GM21447 (cell line): ENCODE data around the gene FAM124B.

Source experiments
- ATAC-seq: cut with Tn5 transposase; IDR thresholded peaks from one replicate; pipeline ENCODE4 v1.9.1; 2021; ENCODE audit not compliant: unreplicated experiment

FAM124B gene

DNA sequence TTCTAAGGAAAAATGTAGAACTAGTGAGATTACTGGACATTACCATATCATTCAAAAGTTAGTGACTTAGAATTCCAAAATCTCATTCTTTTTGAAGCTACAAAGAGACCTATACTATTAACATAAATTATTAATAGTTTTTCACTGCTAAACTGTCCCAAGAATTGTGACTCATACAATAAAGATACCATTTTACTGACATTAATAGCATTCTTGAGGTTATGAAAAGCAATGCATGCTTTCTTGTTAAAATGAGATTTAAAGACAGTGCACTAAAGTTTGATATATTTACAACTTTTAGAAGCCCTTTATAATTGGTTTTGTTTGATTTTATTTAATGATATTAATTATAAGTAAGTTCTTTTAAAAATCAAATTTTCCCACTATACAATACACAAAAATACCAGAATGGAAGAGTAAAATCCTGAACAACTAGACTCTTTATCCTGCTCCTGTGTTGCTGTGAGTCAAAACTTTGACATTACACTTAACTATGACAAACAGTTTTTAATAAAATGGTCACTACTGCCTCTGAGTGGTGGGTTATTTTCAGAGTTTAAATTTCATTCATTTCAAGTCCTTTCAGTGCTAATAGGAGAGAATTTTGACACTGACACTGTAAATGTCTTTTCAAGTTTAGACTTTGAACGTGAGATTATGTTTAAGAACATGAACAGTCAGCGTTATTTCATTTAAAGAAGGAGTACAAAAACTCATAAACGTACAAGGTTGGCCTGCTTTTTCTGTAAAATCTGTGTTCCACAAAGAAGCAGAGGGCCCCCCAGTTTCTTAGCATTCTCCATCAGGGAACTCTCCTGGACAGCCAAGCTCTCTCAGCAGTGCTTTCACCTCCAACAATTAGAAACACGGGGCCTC lies 54.5 kb downstream of the FAM124B start:
- ATAC-seq, result no peak

DNA sequence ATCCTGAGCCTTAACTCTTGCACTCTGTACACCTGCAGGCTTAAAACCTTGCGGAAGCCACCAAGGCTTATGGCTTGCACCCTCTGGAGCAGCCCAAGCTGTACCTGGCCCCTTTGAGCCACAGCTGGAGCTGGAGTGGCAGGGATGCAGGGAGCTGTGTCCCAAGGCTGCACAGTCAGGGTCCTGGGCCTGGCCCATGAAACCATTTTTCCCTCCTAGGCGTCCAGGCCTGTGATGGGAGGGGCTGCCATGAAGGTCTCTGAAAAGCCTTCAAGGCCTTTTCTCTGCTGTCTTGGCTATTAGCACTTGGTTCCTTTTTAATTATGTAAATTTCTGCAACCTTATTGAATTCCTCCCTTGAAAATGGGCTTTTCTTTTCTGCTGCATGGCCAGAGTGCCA lies 56.4 kb downstream of the FAM124B start:
- no peak for ATAC-seq

GRCh38 chr2:224343226-224343625 lies 58.7 kb downstream of the FAM124B start:
- ATAC-seq, result no peak

DNA sequence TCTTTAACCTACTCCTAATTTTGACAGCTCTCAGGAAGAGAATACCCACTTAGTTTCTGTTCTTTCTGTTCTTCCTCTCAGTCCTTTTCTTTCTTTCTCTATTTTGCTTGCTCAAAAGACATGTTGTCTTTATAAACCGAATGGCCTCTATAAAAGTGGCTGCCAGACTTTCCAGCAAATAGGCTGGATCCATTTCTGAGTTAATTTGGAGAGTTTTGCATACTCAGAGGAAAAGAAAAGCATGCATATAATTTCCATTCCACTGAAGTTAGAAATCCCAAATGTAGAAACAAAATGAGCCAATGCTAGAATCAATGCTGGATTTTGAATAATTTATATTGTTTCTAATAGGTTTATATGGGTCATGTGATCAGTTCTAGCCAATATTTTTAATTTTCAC lies 65.9 kb downstream of the FAM124B start:
- no peak for ATAC-seq

DNA sequence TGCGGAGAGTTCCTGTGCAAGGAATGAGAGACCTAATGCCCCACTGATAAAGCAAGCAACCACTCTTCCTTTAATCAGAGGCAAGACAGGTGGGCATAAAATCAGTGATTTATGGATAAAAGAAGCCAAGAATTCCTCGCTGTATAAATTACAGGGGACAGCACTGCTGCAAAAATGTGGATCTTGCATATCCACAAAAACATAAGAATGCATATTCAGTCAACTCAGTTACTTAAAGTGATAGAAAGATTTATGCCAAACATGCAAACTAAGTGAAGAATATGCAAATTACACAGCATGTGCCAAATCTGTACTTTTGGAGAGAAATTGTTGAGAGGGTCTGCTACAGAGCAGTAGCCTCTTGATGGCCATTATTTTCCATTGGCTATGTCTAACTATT lies 67.2 kb downstream of the FAM124B start:
- no peak for ATAC-seq

GRCh38 chr2:224333726-224334482 lies 68.0 kb downstream of the FAM124B start:
- no peak for ATAC-seq

DNA sequence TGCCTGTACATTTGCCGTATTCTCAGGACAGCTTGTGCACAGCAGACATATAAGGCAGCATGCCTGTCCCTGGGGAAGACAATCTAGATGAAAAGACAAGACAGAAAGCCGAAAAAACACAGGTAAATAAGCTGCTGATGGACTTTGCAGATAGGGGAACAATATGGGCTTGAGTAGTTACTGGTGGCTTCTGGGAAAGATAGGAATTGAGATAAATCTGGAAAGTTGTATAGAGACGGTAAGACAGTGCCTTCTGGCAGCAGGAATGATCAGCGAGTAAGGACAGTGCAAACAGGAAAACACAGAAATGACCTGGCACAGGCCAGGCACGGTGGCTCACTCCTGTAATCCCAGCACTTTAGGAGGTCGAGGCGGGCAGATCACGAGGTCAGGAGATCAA lies 70.2 kb downstream of the FAM124B start:
- ATAC-seq, result no peak

GRCh38 chr2:224328798-224329197 lies 73.1 kb downstream of the FAM124B start:
- ATAC-seq, result no peak
